Naive thymus-derived CD4-positive, alpha-beta T cell (primary cell): ENCODE results near the gene DNAH11. TPM values are rescaled to one million over a fixed set of nuclear protein-coding genes. Genes with fewer than 3 reads are reported as not detected.
"Not testable (repeated sequence)": the region's sequence is repeated elsewhere in the genome, so short reads cannot be mapped to it uniquely, and the experiment has no call there.

Experiments used
- ATAC-seq: fragments of 150-1000 bp; cut with Tn5 transposase; 2 replicates; pipeline ENCODE4 v1.10.0; 2021; ENCODE audit warnings: mild to moderate bottlenecking, moderate library complexity
- CTCF ChIA-PET: fragments of 350-600 bp; sonication (Branson Sonifier 250); formaldehyde crosslinking; loops from one replicate; lab custom pipeline; 2021; ENCODE audit warnings: antibody characterized with exemption; lab: Charles Lee
- POLR2A ChIA-PET: fragments of 350-600 bp; sonication (Branson Sonifier 250); formaldehyde crosslinking; loops from one replicate; lab custom pipeline; 2021; ENCODE audit warnings: antibody characterized with exemption, inconsistent platforms; lab: Charles Lee
- DNase-seq, 9 donors: peaks; one replicate each; pipeline versions ENCODE4 v3.0.0 to v3.0.0-alpha.2; 2020 to 2022; ENCODE audit warnings: mixed read lengths in 1 of 9
- H3K27ac ChIP-seq: one replicate; pipeline ENCODE4 v1.7.0; 2013; ENCODE audit warnings: mild to moderate bottlenecking, low read depth, low read length, moderate library complexity
- H3K27me3 ChIP-seq, 2 donors: one replicate each; pipeline ENCODE4 v1.7.0; 2013; ENCODE audit warnings: low read length in 2 of 2, mild to moderate bottlenecking in 2 of 2, moderate library complexity in 2 of 2; ENCODE audit not compliant: control insufficient read depth in 2 of 2, insufficient read depth in 2 of 2
- H3K36me3 ChIP-seq, 3 experiments: 1 replicate in 2 of 3; 2 replicates in 1 of 3; pipeline ENCODE4 v1.7.0; 2013; ENCODE audit warnings: low read length in 3 of 3, mild to moderate bottlenecking in 3 of 3, moderate library complexity in 1 of 3; ENCODE audit not compliant: insufficient read depth in 3 of 3, control insufficient read depth in 2 of 3
- H3K4me1 ChIP-seq, 2 donors: one replicate each; pipeline ENCODE4 v1.7.0; 2013; ENCODE audit warnings: low read length in 2 of 2, mild to moderate bottlenecking in 2 of 2, moderate library complexity in 1 of 2; ENCODE audit not compliant: control insufficient read depth in 2 of 2, insufficient read depth in 2 of 2
- H3K4me3 ChIP-seq: 2 replicates; pipeline ENCODE4 v1.7.0; 2013; ENCODE audit warnings: mild to moderate bottlenecking, low read length
- H3K9me3 ChIP-seq, 3 experiments: 1 replicate in 2 of 3; 2 replicates in 1 of 3; pipeline ENCODE4 v1.7.0; 2013; ENCODE audit warnings: low read length in 3 of 3; ENCODE audit not compliant: control insufficient read depth in 2 of 3
- H3K27ac Mint-ChIP-seq, 9 donors: one replicate each; pipeline ENCODE4 v1.8.0; 2020 to 2022; ENCODE audit warnings: mixed read lengths in 9 of 9, mild to moderate bottlenecking in 8 of 9, moderate library complexity in 5 of 9, inconsistent platforms in 2 of 9
- H3K27me3 Mint-ChIP-seq, 5 donors: one replicate each; pipeline ENCODE4 v1.8.0; 2021 to 2022; ENCODE audit warnings: mixed read lengths in 5 of 5, mild to moderate bottlenecking in 1 of 5
- H3K36me3 Mint-ChIP-seq, 5 donors: one replicate each; pipeline ENCODE4 v1.8.0; 2020 to 2022; ENCODE audit warnings: mixed read lengths in 5 of 5, mild to moderate bottlenecking in 3 of 5, inconsistent platforms in 1 of 5
- H3K4me1 Mint-ChIP-seq, 7 donors: one replicate each; pipeline ENCODE4 v1.8.0; 2020 to 2022; ENCODE audit warnings: mixed read lengths in 7 of 7, mild to moderate bottlenecking in 3 of 7, inconsistent platforms in 1 of 7
- H3K4me3 Mint-ChIP-seq, 10 donors: one replicate each; pipeline ENCODE4 v1.8.0; 2020 to 2022; ENCODE audit warnings: mild to moderate bottlenecking in 10 of 10, mixed read lengths in 10 of 10, moderate library complexity in 6 of 10, inconsistent platforms in 2 of 10
- H3K9me3 Mint-ChIP-seq, 11 donors: one replicate each; pipeline ENCODE4 v1.8.0; 2020 to 2022; ENCODE audit warnings: mixed read lengths in 11 of 11, mild to moderate bottlenecking in 4 of 11, inconsistent platforms in 1 of 11, moderate library complexity in 1 of 11
- intact Hi-C, 2 donors: fragments of 100-400 bp; cut with micrococcal nuclease; formaldehyde crosslinking; loops; one replicate each; pipeline ENCODE4 v1.15.1; 2023
- polyA plus RNA-seq, 2 donors: library from polyadenylated mRNA; unstranded; fragments of 300-500 nt; fragmentation: Illumina TruSeq; gene quantifications; one replicate each; pipeline ENCODE4 v1.2.3, GENCODE V29; 2021
- total RNA-seq, 6 experiments: library from RNA in 5 of 6; stranded (reverse) in 5 of 6; gene quantifications; 1 replicate in 5 of 6; 2 replicates in 1 of 6; pipeline ENCODE4 v1.2.3 and lab custom pipeline; 2021 to 2026

DNAH11 gene
- total and polyA plus RNA-seq, 7 experiments from 2014 or later = 0.02 to 8.1 (median 0.22) TPM; not detected in 1

DNA sequence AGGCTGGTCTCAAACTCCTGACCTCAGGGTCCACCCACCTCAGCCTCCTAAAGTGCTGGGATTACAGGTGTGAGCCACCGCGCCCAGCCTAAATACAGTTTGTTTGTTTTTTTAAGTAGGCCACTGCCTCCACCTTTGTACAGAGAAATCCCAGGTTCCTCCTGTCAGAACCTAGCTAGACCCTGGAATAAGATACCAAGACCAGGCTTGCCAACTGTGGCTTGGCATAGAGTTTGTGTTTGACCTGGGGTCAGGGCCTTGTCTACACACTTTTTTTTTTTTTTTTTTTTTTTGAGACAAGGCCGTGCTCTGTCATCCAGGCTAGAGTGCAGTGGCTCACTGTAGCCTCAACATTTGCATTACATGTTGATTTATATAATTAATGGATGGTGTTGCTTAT is 34.3 kb upstream of the DNAH11 start:
- intact Hi-C loops = no loop called here
- Mint-ChIP-seq H3K4me1 (peaks cover 0 to 7% (median 0%) of the 10 kb centered on the region in 7 donors), H3K9me3 (peaks cover 0 to 36% (median 10%) of the 10 kb centered on the region in 11 donors), H3K36me3 (peaks cover 24 to 77% (median 72%) of the 10 kb centered on the region in 5 donors), H3K4me3 (no peak overlapping the region), H3K27ac (no peak overlapping the region), H3K27me3 (no peaks in the 10 kb centered on the region)
- Histone ChIP-seq H3K9me3 (peaks cover 0 to 16% (median 0%) of the 10 kb centered on the region in 3 experiments), H3K36me3 (peaks cover 0 to 26% (median 7%) of the 10 kb centered on the region in 3 experiments), H3K27ac (no peak overlapping the region), H3K4me3 (no peak overlapping the region), H3K4me1 (no peaks in the 10 kb centered on the region), H3K27me3 (no peaks in the 10 kb centered on the region)
- no peak for ATAC-seq
- no peak for DNase-seq
- ChIA-PET CTCF (no interaction called here), POLR2A (no interaction called here)

DNA sequence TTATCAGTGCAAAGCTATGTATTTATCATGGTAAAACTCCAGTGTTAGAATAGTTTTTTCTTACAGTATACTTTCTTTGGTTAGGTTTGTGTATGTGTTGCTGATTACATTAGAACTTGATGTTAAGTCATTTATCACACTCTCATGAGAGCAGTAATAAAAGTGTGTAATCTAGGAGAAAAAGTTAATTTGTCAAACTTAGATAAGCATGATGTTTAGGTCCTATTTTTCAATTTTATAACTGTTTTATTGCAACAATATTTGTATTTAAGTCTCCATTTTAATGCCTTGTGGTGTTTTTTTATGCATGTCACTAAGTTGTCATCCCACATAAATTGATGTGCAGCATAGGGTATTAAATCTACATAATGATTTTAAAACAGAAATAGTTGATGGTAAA is 28.8 kb upstream of the DNAH11 start:
- intact Hi-C loops = loop anchor here in 1 of 2 donors (10.0 kb wide), 1 partner anchor 491 kb away; no protein-coding TSS in a partner anchor
- Histone ChIP-seq H3K4me1 (no peaks in the 10 kb centered on the region), H3K4me3 (no peak overlapping the region), H3K27me3 (no peaks in the 10 kb centered on the region), H3K9me3 (no peaks in the 10 kb centered on the region), H3K36me3 (peaks cover 0 to 7% (median 7%) of the 10 kb centered on the region in 3 experiments), H3K27ac (no peak overlapping the region)
- DNase-seq (no peak), ATAC-seq (no peak)
- H3K27me3 Mint-ChIP-seq = no peaks in the 10 kb centered on the region
- no peaks in the 10 kb centered on the region for H3K9me3 Mint-ChIP-seq
- H3K4me3 Mint-ChIP-seq = no peak overlapping the region
- ChIA-PET CTCF (no interaction called here), POLR2A (no interaction called here)
- H3K4me1 Mint-ChIP-seq = peaks cover 0 to 3% (median 0%) of the 10 kb centered on the region in 7 donors
- H3K27ac Mint-ChIP-seq = no peak overlapping the region
- H3K36me3 Mint-ChIP-seq = peaks cover 9 to 29% (median 26%) of the 10 kb centered on the region in 5 donors

- no peak for ATAC-seq
- no peak for DNase-seq
- ChIA-PET CTCF (no interaction called here), POLR2A (interaction anchor here (0.5 kb wide), 1 partner anchor 959 kb away, joined by 4 read pairs; no protein-coding TSS in a partner anchor)
- Histone ChIP-seq H3K27ac (no peak overlapping the region), H3K4me3 (no peak overlapping the region), H3K4me1 (no peaks in the 10 kb centered on the region), H3K9me3 (no peaks in the 10 kb centered on the region), H3K36me3 (no peaks in the 10 kb centered on the region), H3K27me3 (no peaks in the 10 kb centered on the region)
- Mint-ChIP-seq H3K4me3 (no peak overlapping the region), H3K9me3 (no peaks in the 10 kb centered on the region), H3K27me3 (peaks cover 0 to 13% (median 0%) of the 10 kb centered on the region in 5 donors), H3K4me1 (peaks cover 0 to 3% (median 0%) of the 10 kb centered on the region in 7 donors), H3K27ac (no peak overlapping the region), H3K36me3 (peaks cover 0 to 11% (median 0%) of the 10 kb centered on the region in 5 donors)
- intact Hi-C loops = loop anchor here in 1 of 2 donors (5.0 kb wide), 1 partner anchor 478 kb away; no protein-coding TSS in a partner anchor
Observed at GRCh38 chr7:21524680-21525079, 18.2 kb upstream of the DNAH11 start.

GRCh38 chr7:21526007-21526406 is 16.8 kb upstream of the DNAH11 start:
- H3K27ac ChIP-seq = no peak overlapping the region
- no peaks in the 10 kb centered on the region for H3K36me3 ChIP-seq
- H3K4me3 ChIP-seq = no peak overlapping the region
- intact Hi-C loops = loop anchor here (1.0 to 5.0 kb wide), 3 partner anchors 270 to 476 kb away; no protein-coding TSS in a partner anchor
- Mint-ChIP-seq H3K36me3 (peaks cover 0 to 5% (median 0%) of the 10 kb centered on the region in 5 donors), H3K4me3 (no peak overlapping the region), H3K27me3 (peaks cover 0 to 18% (median 0%) of the 10 kb centered on the region in 5 donors), H3K27ac (no peak overlapping the region), H3K4me1 (peaks cover 0 to 3% (median 0%) of the 10 kb centered on the region in 7 donors), H3K9me3 (peaks cover 0 to 3% (median 0%) of the 10 kb centered on the region in 11 donors)
- H3K4me1 ChIP-seq = no peaks in the 10 kb centered on the region
- H3K9me3 ChIP-seq = no peaks in the 10 kb centered on the region
- ATAC-seq (no peak), DNase-seq (peak in 2 of 9 donors; percentile 14 to 24)
- no peaks in the 10 kb centered on the region for H3K27me3 ChIP-seq
- ChIA-PET CTCF (interaction anchor here (0.6 to 0.7 kb wide), 2 partner anchors 19 to 1768 kb away, joined by 3 read pairs; no protein-coding TSS in a partner anchor), POLR2A (interaction anchor here (1.3 kb wide), 1 partner anchor 173 kb away, joined by 3 read pairs; no protein-coding TSS in a partner anchor)

- Mint-ChIP-seq H3K4me3 (no peak overlapping the region), H3K36me3 (peaks cover 0 to 2% (median 0%) of the 10 kb centered on the region in 5 donors), H3K4me1 (peaks cover 0 to 3% (median 0%) of the 10 kb centered on the region in 7 donors), H3K27me3 (peaks cover 0 to 21% (median 0%) of the 10 kb centered on the region in 5 donors), H3K9me3 (peaks cover 0 to 3% (median 0%) of the 10 kb centered on the region in 11 donors), H3K27ac (no peak overlapping the region)
- DNase-seq = no peak
- ChIA-PET CTCF (interaction anchor here (0.7 to 1.3 kb wide), 3 partner anchors 10 to 265 kb away, joined by 3 to 4 read pairs (median 3); no protein-coding TSS in a partner anchor), POLR2A (interaction anchor here (1.3 kb wide), 1 partner anchor 174 kb away, joined by 3 read pairs; no protein-coding TSS in a partner anchor)
- no peaks in the 10 kb centered on the region for H3K9me3 ChIP-seq
- H3K27me3 ChIP-seq = no peaks in the 10 kb centered on the region
- H3K4me3 ChIP-seq = no peak overlapping the region
- intact Hi-C loops = loop anchor here (1.0 to 5.0 kb wide), 3 partner anchors 270 to 476 kb away; no protein-coding TSS in a partner anchor
- H3K4me1 ChIP-seq = no peaks in the 10 kb centered on the region
- no peak overlapping the region for H3K27ac ChIP-seq
- no peak for ATAC-seq
- H3K36me3 ChIP-seq = no peaks in the 10 kb centered on the region
Observed at GRCh38 chr7:21526448-21526847, 16.4 kb upstream of the DNAH11 start.

GRCh38 chr7:21532485-21532884 is 10.4 kb upstream of the DNAH11 start:
- H3K4me3 Mint-ChIP-seq, CTCF ChIA-PET, H3K27ac ChIP-seq: not testable (repeated sequence)

More at GRCh38 chr7:21532485-21532884, 10.4 kb upstream of the DNAH11 start:
- H3K36me3 ChIP-seq, H3K9me3 Mint-ChIP-seq, H3K27me3 ChIP-seq, H3K27ac Mint-ChIP-seq, ATAC-seq, H3K4me1 ChIP-seq, DNase-seq, intact Hi-C loops, H3K36me3 Mint-ChIP-seq, H3K9me3 ChIP-seq, H3K4me3 ChIP-seq, POLR2A ChIA-PET: not testable (repeated sequence)
- Mint-ChIP-seq H3K27me3 (peaks cover 0 to 40% (median 0%) of the 10 kb centered on the region in 5 donors), H3K4me1 (peaks cover 0 to 26% (median 3%) of the 10 kb centered on the region in 7 donors)
